ENCODE results near the gene FAM83E.
"Not testable (repeated sequence)": the region's sequence is repeated elsewhere in the genome, so short reads cannot be mapped to it uniquely, and the experiment has no call there.

Gene FAM83E

DNA sequence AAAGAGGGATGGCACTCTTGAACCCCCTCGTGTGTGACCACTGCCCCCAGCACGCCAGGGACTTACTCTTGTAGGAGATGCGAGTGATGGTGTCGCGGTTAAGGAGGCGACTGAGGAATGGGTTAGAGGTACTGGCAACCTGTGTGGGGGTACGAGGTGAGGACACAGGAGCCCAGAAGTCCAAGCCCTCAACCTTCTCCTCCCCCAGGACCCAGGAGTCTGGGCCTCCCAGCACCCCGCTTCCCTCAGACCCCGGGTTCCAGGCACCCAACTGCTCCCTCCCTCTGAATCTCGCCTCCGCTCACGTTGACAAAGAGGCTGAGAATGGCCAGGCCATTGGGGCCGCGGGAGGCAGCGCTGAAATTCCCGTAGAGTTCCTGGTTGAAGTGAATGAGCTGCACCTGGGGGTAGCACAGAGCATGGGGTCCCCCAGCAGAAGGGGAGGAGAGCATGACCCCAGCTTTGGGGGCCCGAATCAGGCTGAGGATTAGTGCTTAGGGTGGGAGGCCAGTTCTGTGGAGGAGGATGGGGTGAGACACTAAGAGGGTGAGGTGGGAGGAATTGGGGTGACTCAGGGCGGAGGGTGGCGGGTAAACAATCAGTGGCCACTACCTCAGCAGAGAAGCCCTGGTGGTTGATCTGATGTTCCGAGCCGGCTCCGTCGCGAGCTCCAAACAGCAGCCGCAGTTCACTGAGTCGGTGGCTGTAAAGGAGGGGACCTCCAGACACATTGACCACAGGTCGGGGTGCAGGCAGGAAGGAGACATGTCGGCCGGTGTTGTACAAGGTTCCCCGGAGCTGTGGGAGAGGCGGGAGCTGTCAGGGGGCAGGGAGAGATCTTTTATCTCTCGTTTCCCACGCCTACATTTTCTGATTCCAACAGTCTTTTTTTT lies 24.9 kb upstream of the FAM83E start:
- no peak for DNase-seq (ENCODE audit: low spot score)

DNA sequence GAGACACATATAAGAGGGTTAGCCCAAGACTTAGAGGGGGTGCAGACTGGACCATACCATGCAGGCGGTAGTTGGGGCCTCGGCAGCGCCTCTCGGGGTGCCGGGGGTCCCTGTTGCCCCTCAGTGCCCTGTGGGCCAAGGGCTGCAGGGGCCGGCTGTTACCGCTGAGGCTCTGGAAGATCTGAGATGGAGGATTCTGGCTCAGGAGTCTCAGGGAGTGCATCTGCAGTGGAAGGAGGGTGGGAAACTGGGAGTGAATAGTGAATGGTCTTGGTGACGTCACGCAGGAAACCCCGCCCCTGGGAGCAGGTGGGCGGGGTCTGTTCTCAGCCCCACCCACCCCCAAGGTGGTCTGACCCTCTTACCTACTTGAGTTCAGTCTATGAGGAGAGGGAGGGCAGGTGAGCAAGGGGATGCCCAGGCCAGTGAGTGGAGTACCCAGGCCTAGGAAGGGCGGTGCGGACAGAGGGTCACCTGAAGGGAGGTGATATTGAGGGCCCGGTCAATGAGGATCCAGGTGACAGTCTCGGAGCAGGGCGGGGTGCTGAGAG lies 24.0 kb upstream of the FAM83E start:
- DNase-seq (ENCODE audit: low spot score): no peak

- DNase-seq (ENCODE audit: low spot score): peak; percentile 91
These were observed 23.3 kb upstream of the FAM83E start for GRCh38 chr19:48637948-48638830.

DNA sequence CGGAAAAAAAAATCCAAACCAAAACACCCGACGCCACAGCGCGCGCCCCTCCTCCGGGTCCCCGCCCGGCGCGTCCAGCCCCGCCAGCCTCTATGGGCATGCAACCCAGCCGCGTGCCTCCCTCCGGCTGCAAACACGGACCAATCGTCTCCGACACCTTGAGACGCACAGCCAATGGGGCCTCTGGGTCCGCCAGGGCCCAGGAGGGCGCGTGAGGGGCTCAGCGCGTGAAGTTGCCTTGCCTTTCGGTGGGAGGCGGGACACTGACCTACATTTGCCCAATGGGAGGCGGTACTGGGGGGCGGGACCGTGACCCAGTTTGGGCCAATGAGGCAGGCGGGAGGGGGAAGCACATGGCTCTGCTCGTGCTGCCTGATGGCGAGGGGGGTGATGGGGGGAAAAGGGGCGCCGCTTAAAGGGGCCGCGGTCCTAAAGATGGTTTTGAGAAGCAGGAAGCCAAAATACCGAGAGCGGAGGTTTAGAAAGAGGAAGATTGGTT lies 22.6 kb upstream of the FAM83E start:
- peak; percentile 100 for DNase-seq (ENCODE audit: low spot score)

DNA sequence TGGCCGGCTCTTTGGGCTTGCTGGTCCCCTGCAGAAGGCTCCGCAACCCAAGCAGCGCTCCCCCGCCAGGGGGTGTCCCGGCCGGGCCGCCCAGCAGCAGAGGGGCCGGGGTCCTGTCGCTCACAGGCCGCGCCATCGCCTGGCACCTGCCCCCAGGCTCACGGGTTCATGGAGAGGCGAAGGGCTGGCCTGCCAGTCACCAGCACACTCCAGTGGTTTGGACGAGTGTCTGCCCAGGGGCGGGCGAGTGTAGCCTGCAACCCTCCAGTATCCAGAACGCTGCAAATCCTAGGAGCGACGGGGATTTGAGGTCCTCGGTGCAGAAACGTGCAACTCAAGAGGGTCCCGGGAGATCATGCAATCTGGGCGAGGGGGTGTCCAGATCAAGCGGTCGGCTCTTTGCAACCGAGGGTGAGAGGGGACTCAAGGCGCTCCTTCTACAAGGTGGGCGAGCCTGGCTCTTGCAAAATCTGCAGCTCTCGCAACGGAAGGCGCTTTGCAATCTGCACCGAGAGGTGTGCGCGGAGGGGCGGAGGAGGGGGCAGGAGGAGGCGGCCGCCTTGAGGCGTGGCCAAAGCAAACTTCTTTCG lies 22.1 kb upstream of the FAM83E start, which contains the start of gene DBP:
DBP (minus strand) TSS at position 521 of the 590 bp plus-strand sequence; CDS start at position 136, 385 bp downstream.
- DNase-seq (ENCODE audit: low spot score): no peak

DNA sequence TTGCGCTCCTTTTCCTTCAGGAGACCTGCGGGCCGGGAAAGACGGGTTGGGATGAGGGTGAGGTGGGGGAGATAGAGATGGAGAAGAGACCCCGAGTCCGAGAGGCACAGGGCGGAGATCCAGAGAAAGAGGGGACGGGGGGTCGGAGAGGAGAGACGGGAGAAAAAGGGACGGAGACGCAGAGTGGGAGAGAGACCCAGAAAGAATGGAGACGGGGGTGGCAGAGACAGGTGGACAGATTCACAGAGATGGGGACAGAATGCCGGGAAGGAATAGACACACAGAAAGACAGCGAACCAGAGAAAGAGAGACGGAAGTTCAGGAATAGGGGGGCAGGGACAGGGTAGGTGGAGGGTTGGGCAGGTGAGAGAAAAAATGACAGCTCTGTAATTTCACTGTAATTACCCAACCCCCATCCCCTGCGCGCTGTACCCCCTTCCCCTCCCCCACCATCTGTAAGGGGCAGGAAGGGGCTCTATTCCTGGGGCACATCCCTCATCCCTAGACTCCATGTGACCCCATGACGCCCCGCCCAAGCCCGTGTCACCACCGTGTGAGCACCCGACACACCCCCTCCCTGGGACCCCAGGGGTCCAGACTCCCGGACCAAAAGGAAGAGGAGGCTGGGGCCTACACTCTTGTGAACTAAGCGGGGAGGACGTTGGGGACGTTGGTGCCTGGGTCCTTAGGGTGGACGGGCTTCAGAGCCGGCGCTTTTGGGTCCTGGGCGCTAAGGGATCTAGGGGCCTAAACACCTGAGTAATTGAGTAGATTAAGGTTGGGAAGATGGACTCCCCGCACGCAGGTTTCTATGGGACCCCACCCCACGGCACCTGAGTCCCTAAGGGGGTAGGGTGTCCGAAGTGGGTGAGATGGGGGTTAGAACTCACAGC lies 21.3 kb upstream of the FAM83E start:
- no peak for DNase-seq (ENCODE audit: low spot score)

GRCh38 chr19:48635263-48635965 lies 20.5 kb upstream of the FAM83E start:
- peak; percentile 60 for DNase-seq (ENCODE audit: low spot score)

DNA sequence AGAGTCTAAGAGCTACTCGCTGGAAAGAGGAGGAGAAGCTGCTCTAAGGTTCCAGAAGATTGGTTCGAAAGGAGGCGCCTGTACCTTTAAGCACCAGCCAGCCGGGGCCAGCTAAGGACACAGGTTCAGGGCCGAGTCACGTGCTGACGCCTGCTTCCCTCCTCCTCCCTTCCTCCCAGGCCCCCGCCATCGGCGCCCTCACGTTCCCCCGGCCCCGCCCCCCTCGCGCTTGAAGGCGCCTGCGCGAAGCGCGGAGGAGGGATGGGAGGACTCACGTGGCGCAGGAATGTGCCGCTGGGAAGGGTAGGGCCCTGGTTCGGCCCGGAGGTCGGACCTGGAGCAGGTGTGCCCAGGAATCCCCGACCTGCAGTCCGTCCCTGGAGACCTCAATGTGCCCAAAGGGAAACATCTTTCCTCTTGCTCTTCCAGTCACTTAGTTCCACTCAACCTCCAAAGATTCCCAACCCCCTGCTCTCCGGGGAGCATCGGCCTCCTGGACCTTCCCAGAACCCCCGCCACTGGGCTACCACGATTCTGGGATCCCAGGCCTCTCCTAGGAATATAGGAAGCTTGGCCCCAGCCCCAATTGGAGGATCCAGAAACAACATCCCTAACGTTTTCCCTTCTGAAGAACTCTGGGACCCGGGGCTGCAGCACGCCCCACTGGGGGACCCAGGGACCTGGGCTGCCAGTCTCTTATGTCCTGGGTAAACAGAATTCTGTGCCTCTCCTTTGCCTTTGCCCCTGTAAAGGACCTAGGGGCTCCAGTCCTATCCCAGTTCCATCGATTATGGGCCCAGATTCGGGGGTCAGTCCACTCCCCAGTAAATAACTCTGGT lies 19.8 kb upstream of the FAM83E start:
- peak; percentile 92 for DNase-seq (ENCODE audit: low spot score)

GRCh38 chr19:48634036-48634342 lies 19.1 kb upstream of the FAM83E start:
- DNase-seq (ENCODE audit: low spot score): no peak

GRCh38 chr19:48633148-48634035 lies 18.5 kb upstream of the FAM83E start:
- no peak for DNase-seq (ENCODE audit: low spot score)

- no peak for DNase-seq (ENCODE audit: low spot score)
These were observed 17.8 kb upstream of the FAM83E start for GRCh38 chr19:48632692-48633147.

GRCh38 chr19:48632286-48632685 lies 17.4 kb upstream of the FAM83E start:
- not testable (repeated sequence) for DNase-seq (ENCODE audit: low spot score)

DNA sequence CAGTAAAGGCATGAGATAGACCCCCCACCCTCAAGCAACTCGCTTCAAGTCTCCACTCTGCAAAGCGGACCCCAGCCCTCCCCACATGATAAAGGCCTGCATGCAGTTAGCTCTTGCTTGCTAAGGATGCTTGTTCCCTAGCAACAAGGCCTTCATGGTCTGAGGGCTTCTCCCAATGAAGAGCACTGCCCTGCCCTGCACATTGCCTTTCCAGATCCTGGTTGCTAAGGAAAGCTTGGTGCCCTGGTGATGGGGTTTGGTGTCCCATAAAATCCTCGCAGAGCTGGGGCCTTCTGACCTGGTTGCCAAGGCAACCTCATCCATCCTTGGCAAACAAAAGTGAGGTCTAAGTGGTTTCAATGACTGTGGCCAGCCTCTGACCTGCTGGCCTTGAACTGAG lies 16.3 kb upstream of the FAM83E start:
- DNase-seq (ENCODE audit: low spot score): no peak

DNA sequence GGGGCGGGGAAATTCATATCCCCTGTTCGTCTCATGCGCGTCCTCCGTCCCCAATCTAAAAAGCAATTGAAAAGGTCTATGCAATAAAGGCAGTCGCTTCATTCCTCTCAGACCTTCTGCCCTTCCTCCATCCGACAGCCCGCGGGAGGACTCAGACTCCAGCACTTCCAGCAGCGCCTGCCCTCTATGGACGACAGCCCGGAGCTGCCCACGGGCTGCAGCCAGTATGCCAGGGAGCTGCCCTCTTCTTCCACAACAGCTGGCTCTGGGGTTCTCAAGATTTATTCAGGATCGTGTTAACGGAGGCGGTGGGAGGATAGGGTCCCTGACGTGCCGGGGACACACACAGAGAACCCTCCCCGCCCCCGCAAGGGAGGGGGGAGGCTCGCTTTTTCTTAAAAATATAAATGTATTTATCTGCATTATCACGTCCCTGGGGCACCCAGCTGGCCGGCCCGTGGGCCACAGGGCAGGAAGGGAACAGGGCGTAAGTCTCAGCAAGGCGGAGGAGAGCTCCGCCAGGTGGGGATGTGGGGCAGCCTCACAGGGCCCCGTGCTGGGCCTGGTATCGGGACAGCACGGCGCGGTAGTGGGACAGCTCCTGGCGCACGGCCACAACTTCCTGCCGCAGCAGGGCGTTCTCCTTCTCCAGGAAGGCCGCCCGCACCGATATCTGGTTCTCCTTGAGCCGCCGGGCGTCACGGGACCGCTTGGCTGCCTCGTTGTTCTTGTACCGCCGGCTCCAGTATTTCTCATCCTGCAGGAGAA lies 15.6 kb upstream of the FAM83E start:
- no peak for DNase-seq (ENCODE audit: low spot score)

DNA sequence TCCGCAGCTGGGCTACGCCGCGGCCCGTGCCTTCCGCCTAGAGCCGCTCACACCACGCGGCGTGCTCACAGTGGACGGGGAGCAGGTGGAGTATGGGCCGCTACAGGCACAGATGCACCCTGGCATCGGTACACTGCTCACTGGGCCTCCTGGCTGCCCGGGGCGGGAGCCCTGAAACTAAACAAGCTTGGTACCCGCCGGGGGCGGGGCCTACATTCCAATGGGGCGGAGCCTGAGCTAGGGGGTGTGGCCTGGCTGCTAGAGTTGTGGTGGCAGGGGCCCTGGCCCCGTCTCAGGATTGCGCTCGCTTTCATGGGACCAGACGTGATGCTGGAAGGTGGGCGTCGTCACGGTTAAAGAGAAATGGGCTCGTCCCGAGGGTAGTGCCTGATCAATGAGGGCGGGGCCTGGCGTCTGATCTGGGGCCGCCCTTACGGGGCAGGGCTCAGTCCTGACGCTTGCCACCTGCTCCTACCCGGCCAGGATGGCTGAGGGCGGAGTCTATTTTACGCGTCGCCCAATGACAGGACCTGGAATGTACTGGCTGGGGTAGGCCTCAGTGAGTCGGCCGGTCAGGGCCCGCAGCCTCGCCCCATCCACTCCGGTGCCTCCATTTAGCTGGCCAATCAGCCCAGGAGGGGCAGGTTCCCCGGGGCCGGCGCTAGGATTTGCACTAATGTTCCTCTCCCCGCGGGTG lies 14.9 kb upstream of the FAM83E start:
- no peak for DNase-seq (ENCODE audit: low spot score)

DNA sequence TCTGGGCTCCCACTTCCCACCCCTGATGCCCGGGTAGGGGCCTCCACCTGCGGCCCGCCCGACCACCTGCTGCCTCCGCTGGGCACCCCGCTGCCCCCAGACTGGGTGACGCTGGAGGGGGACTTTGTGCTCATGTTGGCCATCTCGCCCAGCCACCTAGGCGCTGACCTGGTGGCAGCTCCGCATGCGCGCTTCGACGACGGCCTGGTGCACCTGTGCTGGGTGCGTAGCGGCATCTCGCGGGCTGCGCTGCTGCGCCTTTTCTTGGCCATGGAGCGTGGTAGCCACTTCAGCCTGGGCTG lies 14.4 kb upstream of the FAM83E start:
- no peak for DNase-seq (ENCODE audit: low spot score)

Measured in CD4-positive, alpha-beta T cell treated with Interleukin-15 for 4 hours (primary cell).